ENCODE measurements around the gene CPNE8.
"Not testable (repeated sequence)": the region's sequence is repeated elsewhere in the genome, so short reads cannot be mapped to it uniquely, and the experiment has no call there.

CPNE8 gene

DNA sequence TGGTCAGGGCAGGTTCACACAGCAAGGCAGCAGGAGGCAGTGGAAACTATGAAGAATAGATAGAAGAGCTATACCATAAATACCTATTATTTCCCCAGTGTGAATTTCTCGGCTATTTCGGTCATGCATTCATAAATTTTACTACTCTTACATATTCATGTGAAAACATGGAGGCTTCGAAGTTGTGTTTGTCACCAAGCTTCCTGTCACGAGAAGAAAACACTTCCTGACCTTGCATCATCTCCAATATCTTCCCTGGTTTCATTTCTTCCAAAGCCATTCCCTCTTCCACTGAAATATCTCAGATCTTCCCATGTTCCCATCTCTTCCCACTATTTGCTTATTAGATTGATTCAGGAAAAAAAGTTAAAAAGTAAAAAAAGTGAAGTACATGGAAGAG lies 80.4 kb downstream of the CPNE8 start:
- no peak for DNase-seq (ENCODE audit: low read depth)

DNA sequence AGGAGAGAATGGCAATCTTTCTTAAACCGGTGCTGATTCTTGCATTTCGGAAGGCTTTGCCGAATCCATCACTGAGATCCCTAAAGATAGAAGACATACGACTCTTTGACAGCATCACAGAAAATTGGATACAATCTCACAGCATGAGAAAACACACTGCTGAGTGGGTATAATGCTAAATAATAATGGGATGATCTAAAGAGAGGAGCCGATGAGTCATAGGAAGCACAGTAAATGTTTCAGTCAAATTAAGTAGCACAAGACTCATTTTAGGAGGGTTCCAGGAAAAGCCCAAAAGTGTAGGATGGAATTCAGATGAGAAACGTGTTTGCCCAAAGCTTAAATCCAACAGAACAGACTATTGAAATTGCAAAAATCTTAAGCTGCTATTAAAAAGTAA lies 81.7 kb downstream of the CPNE8 start:
- DNase-seq (ENCODE audit: low read depth) = peak; percentile 28

DNA sequence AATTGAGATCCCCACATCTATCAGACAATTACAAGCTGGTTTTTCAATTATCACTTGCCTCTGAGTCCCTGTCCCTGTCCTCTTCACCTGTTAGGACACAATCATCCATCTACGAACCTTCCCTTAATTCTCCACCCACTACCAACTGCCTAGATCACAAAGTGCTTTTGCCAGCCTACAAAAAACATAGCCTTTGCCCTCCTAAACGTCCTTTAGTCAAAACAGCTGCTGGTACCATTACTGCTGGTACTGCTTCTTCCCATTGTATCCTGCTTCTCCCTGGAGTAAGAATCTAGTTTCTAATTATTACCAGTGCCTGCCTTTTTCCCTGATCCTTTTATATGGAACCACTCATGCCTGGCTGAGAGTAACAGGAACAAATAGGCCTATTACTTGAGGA lies 82.1 kb downstream of the CPNE8 start:
- no peak for DNase-seq (ENCODE audit: low read depth)

DNA sequence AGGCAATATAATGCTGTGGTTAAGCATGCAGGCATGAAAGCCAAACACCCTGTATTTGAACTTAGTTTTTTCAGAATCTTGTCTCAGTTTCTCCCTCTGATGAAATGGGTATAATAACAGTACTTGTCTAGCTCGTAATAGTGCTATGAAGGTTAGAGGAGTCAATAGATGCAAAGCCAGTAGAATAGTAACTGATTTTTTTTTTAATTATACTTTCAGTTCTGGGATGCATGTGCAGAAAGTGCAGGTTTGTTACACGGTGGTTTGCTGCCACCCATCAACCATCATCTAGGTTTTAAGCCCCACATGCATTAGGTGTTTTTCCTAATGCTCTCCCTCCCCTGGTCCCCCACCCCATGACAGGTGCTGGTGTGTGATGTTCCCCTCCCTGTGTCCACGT lies 87.4 kb downstream of the CPNE8 start:
- no peak for DNase-seq (ENCODE audit: low read depth)

DNA sequence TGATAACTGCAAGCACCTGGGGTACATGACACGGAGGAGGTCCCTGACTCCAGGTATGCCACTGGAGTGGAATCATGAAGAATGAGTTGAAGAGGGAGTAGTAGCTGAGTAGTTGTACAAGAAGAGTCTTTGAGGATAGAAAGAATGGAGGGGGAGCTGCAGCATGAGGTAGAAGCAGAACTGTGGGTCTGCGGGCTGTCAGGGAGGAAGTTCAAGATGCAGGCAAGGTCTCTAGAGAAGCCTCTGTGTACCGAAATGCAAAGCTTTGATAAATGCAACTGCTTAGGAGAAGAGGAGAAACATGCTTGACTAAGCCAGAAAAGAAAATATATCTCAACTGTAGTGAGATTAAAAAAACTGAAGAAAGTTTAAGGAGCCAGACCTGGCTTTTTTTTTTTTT lies 91.5 kb downstream of the CPNE8 start:
- DNase-seq (ENCODE audit: low read depth) = no peak

DNA sequence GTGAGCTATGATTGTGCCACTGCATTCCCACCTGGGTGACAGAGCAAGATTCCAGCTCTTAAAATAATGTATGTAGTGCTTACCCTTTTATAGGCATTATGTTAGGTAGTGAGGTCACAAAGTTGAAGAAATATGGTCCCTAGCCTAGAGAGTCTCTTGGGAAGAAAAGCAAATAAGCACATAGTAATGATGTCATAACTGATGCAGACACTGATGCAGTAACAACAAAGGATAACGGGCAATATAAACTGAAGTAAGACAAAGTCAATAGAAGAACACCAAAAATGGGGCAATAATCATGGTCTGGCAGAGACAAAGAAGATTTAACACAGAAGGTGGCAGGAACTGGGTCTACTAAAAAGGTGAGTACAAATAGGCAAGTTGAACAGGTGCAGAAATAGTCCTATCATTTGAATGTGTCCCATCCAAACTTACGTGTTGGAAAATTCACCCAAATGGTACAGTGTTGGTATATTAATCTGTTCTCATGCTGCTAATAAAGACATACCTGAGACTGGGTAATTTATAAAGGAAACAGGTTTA lies 93.5 kb downstream of the CPNE8 start:
- no peak for DNase-seq (ENCODE audit: low read depth)

DNA sequence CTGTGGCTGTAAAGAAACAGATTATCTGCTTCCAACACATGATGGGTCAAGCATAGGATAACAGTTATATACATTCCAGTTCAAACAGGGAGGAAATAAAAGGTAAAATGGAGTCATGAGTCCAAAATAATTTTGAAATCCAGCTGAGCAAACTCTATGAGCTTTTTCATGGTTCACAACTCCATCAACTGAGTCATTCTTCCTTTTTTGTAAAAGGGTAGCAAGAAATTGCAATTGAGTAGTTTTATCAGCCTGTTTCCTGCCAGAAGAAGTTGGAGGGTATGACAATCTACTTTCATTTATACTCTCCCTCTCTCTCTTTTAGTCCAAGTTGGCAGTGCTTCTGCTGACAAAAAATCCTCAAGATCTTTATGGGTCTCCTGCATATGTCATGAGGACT lies 95.6 kb downstream of the CPNE8 start:
- DNase-seq (ENCODE audit: low read depth) = no peak

DNA sequence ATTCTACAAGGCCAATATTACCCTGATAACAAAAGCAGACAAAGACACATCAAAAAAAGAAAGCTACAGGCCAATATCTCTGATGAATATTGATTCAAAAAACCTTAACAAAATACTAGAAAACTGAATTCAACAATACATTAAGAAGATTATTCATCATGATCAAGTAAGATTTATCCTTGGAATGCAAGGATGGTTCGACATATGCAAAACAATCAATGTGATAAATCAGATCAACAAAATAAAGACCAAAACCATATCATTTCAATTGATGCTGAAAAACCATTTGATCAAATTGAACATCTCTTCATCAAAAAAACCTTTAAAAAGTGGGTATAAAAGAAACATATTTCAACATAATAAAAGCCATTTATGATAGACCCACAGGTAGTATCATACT lies 117.3 kb downstream of the CPNE8 start:
- DNase-seq (ENCODE audit: low read depth) = no peak

DNA sequence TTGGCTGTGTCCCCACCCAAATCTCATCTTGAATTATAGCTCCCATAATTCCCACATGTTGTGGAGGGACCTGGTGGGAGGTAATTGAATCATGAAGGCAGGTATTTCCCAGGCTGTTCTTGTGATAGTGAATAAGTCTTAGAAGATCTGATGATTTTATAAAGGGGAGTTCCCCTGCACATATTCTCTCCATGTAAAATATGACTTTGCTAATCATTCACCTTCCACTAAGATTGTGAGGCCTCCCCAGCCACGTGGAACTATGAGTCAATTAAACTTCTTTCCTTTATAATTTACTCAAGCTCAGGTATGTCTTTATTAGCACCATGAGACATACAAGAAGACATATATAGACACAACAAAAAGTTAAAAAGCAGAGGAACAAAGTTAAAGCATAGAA lies 120.0 kb downstream of the CPNE8 start:
- DNase-seq (ENCODE audit: low read depth) = no peak

DNA sequence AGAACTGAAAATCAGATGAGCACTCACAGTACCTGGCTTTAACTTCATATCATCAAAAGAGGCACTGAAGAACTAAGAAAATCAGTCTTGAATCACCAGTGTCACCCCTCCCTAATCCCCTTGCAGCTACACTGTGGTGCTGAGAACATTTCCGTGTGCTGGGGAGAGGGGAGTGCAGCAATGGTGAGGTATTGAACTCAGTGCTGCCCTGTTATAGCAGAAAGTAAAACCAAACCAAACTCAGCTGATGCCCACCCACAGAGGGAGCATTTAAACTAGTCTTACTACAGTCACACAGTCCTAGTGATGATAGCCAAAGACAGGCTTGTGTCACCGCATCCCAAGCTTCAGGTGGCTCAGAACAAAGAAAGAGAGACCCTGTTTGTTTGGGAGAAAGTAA lies 122.1 kb downstream of the CPNE8 start:
- DNase-seq (ENCODE audit: low read depth) = no peak

DNA sequence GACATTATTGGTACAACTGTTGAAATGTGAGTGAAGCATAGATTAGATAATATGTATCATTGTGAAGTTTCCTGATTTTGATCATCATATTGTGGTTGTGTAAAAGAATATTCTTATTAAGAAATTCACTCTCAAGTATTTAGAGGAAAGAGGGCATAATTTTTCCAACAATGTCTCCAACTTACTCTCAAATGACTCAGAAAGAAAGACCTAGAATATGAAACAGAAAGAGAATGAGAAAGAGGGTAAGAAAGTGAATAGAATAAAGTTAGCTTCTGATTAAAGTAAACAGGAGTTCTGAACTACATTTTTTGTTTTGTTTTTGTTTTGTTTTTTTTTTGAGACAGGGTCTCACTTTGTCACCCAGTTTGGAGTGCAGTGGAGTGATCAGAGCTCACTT lies 123.0 kb downstream of the CPNE8 start:
- DNase-seq (ENCODE audit: low read depth) = no peak

DNA sequence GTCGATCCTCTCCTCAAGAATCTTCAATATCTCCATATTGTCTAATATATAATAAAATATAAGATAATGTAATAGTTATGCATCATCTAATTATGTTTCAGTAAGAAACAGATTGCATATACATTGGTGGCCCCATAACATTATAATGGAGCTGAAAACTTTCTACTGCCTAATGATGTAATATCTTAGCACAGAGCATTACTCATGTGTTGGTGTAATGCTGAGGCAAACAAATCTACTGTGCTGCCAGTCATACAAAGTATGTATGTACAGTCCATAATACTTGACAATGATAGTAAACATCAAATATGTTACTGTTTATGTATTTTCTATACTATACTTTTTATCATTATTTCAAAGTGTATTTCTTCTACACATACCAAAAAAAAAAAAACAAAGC lies 128.7 kb downstream of the CPNE8 start:
- no peak for DNase-seq (ENCODE audit: low read depth)

DNA sequence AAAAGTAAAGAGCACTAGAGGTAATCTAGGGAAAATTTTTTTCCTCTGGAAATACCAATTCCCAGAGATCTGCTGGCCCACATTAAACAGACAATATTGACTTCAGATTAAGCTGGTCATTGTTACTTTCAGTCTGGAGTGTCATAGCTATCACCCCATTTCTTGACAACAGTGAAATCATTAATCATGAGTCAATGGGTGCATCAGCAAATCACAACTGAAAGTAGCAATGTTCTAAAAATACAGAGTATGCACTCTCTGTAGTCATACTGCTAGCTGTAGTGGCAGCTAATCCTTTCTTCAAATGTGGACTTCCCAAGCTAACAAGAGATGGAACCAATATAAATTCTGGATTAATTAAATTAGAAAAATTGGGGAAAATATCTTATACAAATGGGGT lies 129.9 kb downstream of the CPNE8 start:
- DNase-seq (ENCODE audit: low read depth) = no peak

DNA sequence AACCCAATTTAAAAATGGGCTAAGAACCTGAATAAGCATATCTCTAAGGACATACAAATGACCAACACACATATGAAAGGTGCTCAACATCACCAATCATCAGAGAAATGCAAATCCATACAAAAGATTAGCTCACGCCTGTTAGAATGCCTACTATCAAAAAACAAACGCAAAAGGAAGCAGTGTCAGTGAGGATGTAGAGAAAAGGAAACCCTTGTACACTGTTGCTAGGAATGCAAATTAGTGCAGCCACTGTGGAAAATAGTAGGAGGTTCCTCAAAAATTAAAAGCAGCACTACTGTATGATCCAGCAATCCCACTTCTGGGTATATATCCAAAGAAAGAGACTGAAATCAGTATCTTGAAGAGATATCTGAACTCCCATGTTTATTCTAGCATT lies 133.0 kb downstream of the CPNE8 start:
- DNase-seq (ENCODE audit: low read depth) = no peak

DNA sequence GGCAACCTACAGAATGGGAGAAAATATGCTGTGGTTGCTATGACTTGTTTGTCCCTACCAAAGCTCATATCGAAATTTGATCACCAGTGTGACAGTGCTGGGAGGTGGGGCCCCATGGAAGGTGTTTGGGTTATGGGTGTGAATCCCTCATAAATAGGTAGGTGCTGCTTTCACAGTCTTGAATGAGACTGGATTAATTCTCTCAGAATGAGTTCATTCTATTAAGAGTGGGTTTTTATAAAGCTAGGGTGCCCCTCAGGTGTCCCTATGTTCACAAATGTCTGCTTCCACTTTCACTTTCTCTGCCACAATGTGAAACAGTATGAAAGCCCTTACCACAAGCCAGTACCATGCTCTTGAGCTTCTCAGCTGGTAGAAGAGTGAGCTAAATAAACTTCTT lies 133.5 kb downstream of the CPNE8 start:
- no peak for DNase-seq (ENCODE audit: low read depth)

DNA sequence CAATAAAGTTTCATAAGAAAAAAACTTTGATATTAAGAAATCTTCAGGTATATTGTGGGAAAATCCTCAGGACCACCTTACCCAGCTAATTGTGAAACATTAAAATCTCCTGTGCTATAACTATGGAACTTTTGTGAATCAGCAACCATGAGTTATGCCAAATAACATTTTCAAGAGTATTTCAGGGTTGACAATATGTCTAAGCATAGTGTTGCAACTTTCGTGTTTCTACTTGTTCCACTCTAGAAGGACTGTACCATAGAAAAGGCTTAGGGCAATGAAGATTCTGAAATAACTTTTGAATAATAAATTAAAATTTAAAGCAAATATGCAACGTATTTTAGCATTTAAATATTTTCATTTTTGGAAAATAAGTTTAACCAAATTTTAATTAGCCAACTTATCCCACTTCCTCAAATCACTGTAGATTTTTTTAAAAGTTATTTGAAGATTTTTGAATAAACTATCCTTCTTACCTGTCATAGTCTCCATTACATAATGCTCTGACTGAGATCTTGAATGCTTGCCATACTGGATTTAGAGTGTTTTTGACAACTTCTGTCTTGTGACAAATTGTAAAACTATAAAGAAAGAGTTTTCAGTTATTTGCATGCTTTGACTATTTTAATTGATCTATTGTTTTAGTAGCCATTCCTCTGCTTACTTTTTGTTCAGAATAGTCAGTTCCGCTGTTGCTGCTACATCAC lies 143.6 kb downstream of the CPNE8 start:
- no peak for DNase-seq (ENCODE audit: low read depth)

DNA sequence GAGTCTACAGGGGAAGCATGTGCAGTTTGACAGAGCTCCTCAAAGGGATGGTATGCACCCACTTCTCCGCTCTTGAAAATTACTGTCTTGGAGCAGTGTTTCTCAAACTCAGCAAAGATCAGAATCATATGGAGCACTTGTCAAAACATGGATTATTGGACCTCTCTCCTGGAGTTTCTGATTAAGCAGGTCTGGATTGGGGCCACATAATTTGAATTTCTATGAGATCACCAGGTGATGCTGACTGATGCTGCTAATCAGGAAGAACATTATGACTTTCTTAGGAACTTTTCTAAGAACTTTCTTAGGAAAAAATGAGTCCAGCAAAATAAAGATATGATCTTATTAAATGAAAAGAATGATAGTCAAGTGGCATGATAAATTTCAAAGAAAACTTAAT lies 144.3 kb downstream of the CPNE8 start:
- no peak for DNase-seq (ENCODE audit: low read depth)

DNA sequence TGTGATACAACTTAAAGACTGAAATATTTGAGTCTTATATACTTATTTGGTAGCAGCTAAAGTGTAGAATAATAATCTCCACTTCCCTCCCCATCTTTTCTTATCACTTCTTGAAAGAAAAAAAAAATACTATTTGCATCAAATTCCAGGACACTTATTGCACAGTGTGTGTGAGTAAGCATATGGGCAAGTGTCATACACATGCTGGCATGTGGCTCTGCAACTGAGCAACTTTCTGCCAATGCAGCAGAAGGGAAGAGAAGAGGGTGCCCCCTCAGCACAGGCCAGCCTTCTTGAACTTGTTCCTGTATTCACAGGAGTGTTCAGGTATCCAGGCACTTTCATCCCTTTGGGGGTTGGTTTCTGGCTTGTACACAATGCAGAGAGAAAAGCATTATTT lies 145.8 kb downstream of the CPNE8 start:
- no peak for DNase-seq (ENCODE audit: low read depth)

DNA sequence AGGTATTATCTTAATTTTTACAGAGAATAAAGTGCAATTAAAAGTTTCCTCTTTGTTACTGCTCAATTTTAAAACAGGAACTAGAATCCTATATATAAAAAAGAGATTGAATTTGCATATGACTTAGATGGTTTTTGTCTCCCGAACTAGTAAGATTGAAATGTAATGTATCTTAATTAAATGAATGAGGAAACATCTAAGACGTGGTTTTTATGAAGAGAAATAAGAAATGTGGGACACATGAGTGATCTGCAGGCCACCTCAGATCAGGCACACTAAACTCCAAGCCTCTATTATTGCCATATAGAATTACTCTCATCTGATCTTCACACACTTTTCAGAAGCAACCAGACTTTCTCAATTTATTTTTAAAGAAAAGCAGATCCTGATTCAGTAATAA lies 158.6 kb downstream of the CPNE8 start:
- no peak for DNase-seq (ENCODE audit: low read depth)

DNA sequence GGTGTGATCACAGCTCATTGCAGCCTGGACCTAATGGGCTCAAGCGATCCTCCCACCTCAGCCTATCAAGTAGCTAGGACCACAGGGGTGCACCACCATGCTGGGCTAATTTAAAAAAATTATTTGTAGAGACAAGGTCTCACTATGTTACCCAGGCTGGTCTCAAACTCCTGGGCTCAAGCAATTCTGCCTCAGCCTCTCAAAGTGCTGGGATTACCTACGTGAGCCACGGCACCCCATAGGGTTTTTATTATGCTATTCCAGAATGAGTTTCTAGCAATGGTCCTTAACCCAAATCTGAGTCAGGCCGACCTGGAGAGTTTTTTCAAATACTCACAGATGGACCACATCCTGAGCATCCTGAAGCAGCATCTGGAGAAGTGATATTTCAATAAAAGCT lies 159.8 kb downstream of the CPNE8 start:
- DNase-seq (ENCODE audit: low read depth) = no peak

DNA sequence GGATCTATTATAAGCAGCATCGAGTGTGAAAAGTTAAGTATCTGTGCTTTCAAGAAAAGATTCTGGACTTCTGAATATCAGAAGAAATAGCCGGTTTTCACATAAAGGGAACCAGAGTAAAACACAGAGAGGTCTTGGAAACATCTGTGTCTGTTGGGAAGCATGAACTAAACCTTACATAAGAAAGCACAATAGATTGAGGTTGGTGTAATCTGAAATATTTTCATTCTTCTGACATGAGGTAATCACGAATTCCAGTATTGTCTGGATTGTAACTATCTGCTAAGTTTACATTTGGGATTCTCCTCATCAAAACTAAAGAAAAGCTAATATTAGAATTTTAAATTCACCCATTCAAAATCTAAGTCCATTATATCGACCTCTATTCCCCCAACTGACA lies 161.3 kb downstream of the CPNE8 start:
- DNase-seq (ENCODE audit: low read depth) = peak; percentile 17

DNA sequence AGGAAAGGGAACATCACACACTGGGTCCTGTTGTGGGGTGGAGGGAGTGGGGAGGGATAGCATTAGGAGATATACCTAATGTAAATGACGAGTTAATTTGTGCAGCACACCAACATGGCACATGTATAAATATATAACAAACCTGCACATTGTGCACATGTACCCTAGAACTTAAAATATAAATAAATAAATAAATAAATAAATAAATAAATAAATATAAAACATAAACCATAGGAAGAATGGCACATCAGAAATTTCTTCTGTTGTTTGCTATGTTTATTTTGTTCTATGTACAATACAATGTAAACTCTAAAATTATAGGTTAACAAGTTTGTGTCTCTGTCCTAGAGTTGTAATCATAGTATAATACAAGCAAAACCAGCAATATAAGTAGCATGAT lies 162.9 kb downstream of the CPNE8 start:
- DNase-seq (ENCODE audit: low read depth) = not testable (repeated sequence)

DNA sequence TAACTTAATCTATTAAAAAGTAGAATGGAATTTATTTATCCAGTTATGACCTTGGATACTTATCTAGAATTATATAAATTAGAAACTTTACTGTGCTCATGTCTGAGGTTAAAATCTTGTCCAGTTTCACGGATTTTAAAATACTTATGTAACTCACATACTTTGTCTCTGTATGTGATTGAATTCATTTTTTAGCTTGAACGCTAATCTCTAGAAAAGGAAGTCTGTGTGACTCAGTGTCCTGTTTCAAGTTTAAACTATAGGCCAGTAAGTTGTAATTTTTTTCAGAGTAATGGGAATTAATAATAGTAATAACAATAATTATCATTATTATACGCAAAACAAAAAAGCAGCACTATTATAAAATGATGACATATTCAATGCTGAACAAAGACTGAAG lies 168.6 kb downstream of the CPNE8 start:
- no peak for DNase-seq (ENCODE audit: low read depth)

DNA sequence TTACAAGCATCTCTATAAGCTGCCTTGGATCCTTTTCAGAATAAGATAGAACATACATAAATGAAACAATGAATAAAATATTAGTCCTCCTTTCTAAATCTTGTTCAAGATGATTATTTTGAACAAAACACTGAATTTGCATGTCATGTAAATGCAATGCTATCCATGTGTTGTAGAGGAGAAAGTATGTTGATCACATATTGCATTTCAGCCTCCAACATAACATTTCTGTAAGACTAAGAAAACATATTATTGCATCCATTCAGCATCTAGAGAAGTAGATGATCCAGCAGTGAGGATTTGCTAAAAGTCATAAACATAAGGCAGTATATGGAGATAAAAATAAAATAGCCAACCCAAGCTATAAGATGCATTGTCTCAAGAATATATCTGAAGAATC lies 172.6 kb downstream of the CPNE8 start:
- DNase-seq (ENCODE audit: low read depth) = no peak

DNA sequence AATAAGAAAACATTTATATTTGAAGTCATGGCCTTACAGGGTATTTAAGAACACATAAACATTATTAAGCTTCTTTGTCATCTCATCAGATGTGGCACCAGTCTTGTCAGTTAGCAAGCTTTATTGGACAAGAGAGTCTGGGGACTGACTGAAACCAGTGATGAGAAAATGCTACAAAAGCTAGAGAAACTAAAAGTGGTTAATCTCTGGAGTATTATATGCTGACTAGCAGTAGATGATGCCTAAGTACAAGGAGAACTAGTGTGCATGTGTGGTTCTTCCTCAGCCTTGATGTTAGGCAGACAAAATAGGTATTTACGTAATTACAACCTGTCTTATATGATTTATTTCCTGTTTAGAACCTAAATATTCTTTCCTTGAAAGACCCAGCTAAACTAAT lies 176.5 kb downstream of the CPNE8 start:
- no peak for DNase-seq (ENCODE audit: low read depth)
